Smooth muscle cell (in vitro differentiated cells): ENCODE measurements around the gene FBXL20. TPM values are rescaled to one million over a fixed set of nuclear protein-coding genes. Genes with fewer than 3 reads are reported as not detected.

Experiments used
- DNase-seq: peaks from one replicate; lab custom pipeline; 2025; ENCODE audit not compliant: unreplicated experiment; lab: John Stamatoyannopoulos, UW
- H2AFZ ChIP-seq: fragments of 200-600 bp; sonication (generic); 2 replicates; pipeline ENCODE4 v1.6.0; 2016; ENCODE audit warnings: antibody characterized with exemption, low read depth, mild to moderate bottlenecking
- H3F3A ChIP-seq: fragments of 200-600 bp; sonication (generic); 2 replicates; pipeline ENCODE4 v1.6.0; 2017; ENCODE audit warnings: antibody characterized with exemption, low read depth
- H3K27ac ChIP-seq: fragments of 200-600 bp; sonication (generic); 2 replicates; pipeline ENCODE4 v1.5.1; 2016; ENCODE audit warnings: low read depth, mild to moderate bottlenecking
- H3K27me3 ChIP-seq: fragments of 200-600 bp; sonication (generic); 2 replicates; pipeline ENCODE4 v1.6.1; 2016; ENCODE audit warnings: low read depth, mild to moderate bottlenecking
- H3K36me3 ChIP-seq: fragments of 200-600 bp; sonication (generic); 2 replicates; pipeline ENCODE4 v1.5.1; 2016; ENCODE audit warnings: low read depth
- H3K4me1 ChIP-seq: fragments of 200-600 bp; sonication (generic); 2 replicates; pipeline ENCODE4 v1.5.1; 2016; ENCODE audit warnings: low read depth
- H3K4me2 ChIP-seq: fragments of 200-600 bp; sonication (generic); 2 replicates; pipeline ENCODE4 v1.6.0; 2016; ENCODE audit warnings: mild to moderate bottlenecking
- H3K4me3 ChIP-seq: fragments of 200-600 bp; sonication (generic); 2 replicates; pipeline ENCODE4 v1.5.1; 2016; ENCODE audit warnings: mild to moderate bottlenecking
- H3K79me2 ChIP-seq: fragments of 200-600 bp; sonication (generic); 2 replicates; pipeline ENCODE4 v1.6.0; 2016; ENCODE audit warnings: low read depth, mild to moderate bottlenecking
- H3K9ac ChIP-seq: fragments of 200-600 bp; sonication (generic); 2 replicates; pipeline ENCODE4 v1.6.0; 2016; ENCODE audit warnings: low read depth
- H3K9me3 ChIP-seq: fragments of 200-600 bp; sonication (generic); replicated peaks from 2 replicates; pipeline ENCODE4 v1.5.1; 2016; ENCODE audit warnings: low read depth
- H4K20me1 ChIP-seq: fragments of 200-600 bp; sonication (generic); 2 replicates; pipeline ENCODE4 v1.6.0; 2016; ENCODE audit warnings: low read depth
- CTCF ChIP-seq: fragments of 200-600 bp; sonication (generic); IDR thresholded peaks from 2 replicates; pipeline ENCODE4 v1.5.1; 2017; ENCODE audit warnings: borderline replicate concordance, mild to moderate bottlenecking, antibody characterized with exemption; ENCODE audit not compliant: insufficient read depth, poor library complexity, severe bottlenecking
- WGBS: methylation state at CpG from one replicate; pipeline ENCODE4 v1.1.7; 2016; ENCODE audit warnings: low lambda C conversion rate; 5-methylcytosine and 5-hydroxymethylcytosine counted together
- polyA plus RNA-seq: library from polyadenylated mRNA; unstranded; fragments of >200 nt; fragmentation: Nextera tagmentation; extraction: Ambion mirVana; gene quantifications from 2 replicates; pipeline ENCODE4 v1.2.1, GENCODE V29; 2016
- total RNA-seq: library from RNA; depleted of rRNA; stranded (reverse); fragments of >200 nt; gene quantifications from 2 replicates; pipeline ENCODE4 v1.2.3, GENCODE V29; 2014

The FBXL20 gene, protein sequence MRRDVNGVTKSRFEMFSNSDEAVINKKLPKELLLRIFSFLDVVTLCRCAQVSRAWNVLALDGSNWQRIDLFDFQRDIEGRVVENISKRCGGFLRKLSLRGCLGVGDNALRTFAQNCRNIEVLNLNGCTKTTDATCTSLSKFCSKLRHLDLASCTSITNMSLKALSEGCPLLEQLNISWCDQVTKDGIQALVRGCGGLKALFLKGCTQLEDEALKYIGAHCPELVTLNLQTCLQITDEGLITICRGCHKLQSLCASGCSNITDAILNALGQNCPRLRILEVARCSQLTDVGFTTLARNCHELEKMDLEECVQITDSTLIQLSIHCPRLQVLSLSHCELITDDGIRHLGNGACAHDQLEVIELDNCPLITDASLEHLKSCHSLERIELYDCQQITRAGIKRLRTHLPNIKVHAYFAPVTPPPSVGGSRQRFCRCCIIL
- total RNA-seq (13.6 and 19.9 TPM in 2 replicates), polyA plus RNA-seq (8.0 and 10.9 TPM in 2 replicates)

GRCh38 chr17:39401412-39402243, at the start of gene FBXL20:
TSS of gene FBXL20 (minus strand) at chr17:39401626. CDS start at chr17:39401402, 224 bp downstream.
- DNase-seq: peak; percentile 70
- Histone ChIP-seq H4K20me1 (peaks cover 49% of the 10 kb centered on the region), H3K27ac (peak within 1 kb of the TSS; percentile 91), H3K4me2 (peak within 1 kb of the TSS; percentile 93), H3K4me1 (peaks cover 6% of the 10 kb centered on the region), H3K9me3 (no peaks in the 10 kb centered on the region), H3K79me2 (peaks cover 39% of the 10 kb centered on the region), H2AFZ (peak within 1 kb of the TSS; percentile 82), H3K27me3 (no peaks in the 10 kb centered on the region), H3F3A (peaks cover 16% of the 10 kb centered on the region), H3K36me3 (peaks cover 5% of the 10 kb centered on the region), H3K9ac (peak within 1 kb of the TSS; percentile 95), H3K4me3 (peak within 1 kb of the TSS; percentile 96)
- 0% methylated on average over 51 of the region's 86 CpGs for WGBS
- TF ChIP-seq CTCF: no peak

- no peak for TF ChIP-seq CTCF
- H2AFZ ChIP-seq: peak within 1 kb of the TSS; percentile 99
- H3K36me3 ChIP-seq: no peaks in the 10 kb centered on the region
- H4K20me1 ChIP-seq: no peaks in the 10 kb centered on the region
- WGBS: 1% methylated on average over 37 of the region's 37 CpGs
- peak within 1 kb of the TSS; percentile 98 for H3K4me3 ChIP-seq
- H3K79me2 ChIP-seq: peaks cover 46% of the 10 kb centered on the region
- H3K9me3 ChIP-seq: no peaks in the 10 kb centered on the region
- DNase-seq: peak; percentile 55
- H3K27me3 ChIP-seq: no peaks in the 10 kb centered on the region
- H3K4me2 ChIP-seq: peak within 1 kb of the TSS; percentile 87
- H3K4me1 ChIP-seq: peaks cover 5% of the 10 kb centered on the region
- H3K9ac ChIP-seq: peak within 1 kb of the TSS; percentile 100
- peaks cover 5% of the 10 kb centered on the region for H3F3A ChIP-seq
- H3K27ac ChIP-seq: peak within 1 kb of the TSS; percentile 98
Observed at GRCh38 chr17:39450847-39451581, 49.6 kb upstream of the FBXL20 start, which contains the start of gene MED1. TSS of gene MED1 (minus strand) at chr17:39451263. CDS start at chr17:39451062, 201 bp downstream.

GRCh38 chr17:39450051-39450450, 48.6 kb upstream of the FBXL20 start:
- Histone ChIP-seq H3K27me3 (no peaks in the 10 kb centered on the region), H3K4me3 (peak overlapping the region; percentile 98), H4K20me1 (no peaks in the 10 kb centered on the region), H3K27ac (peak overlapping the region; percentile 98), H2AFZ (no peak overlapping the region), H3K4me1 (peaks cover 5% of the 10 kb centered on the region), H3K4me2 (peak overlapping the region; percentile 87), H3K9me3 (no peaks in the 10 kb centered on the region), H3F3A (peaks cover 5% of the 10 kb centered on the region), H3K79me2 (peaks cover 53% of the 10 kb centered on the region), H3K36me3 (no peaks in the 10 kb centered on the region), H3K9ac (peak overlapping the region; percentile 100)
- TF ChIP-seq CTCF: no peak
- DNase-seq: no peak
- 83% methylated on average over 13 of the region's 13 CpGs for WGBS
